K562 (cell line): ENCODE measurements around the gene RYK.
A peak's percentile ranks its signal among the peaks of the same experiment; 100 is the strongest.

Source experiments
- MTA1 ChIP-seq: fragments of 450-650 bp; IDR thresholded peaks from 2 replicates; pipeline ENCODE4 v1.6.1; 2017; ENCODE audit warnings: borderline replicate concordance
- NONO ChIP-seq, 2 experiments: fragments of 200-400 bp in 1 of 2; fragments of 450-650 bp in 1 of 2; formaldehyde crosslinking in 1 of 2; IDR thresholded peaks; 2 replicates each; pipeline ENCODE4 v1.6.1; 2017; ENCODE audit warnings: low read depth in 2 of 2, mild to moderate bottlenecking in 2 of 2, moderate library complexity in 2 of 2, low read length in 1 of 2
- SNRNP70 ChIP-seq: fragments of 200-400 bp; formaldehyde crosslinking; optimal IDR thresholded peaks from 2 replicates; pipeline ENCODE3; 2017; ENCODE audit warnings: low read depth, low read length
- ZNF212 ChIP-seq: fragments of 450-650 bp; formaldehyde crosslinking; IDR thresholded peaks from 2 replicates; pipeline ENCODE4 v1.4.0; 2020; ENCODE audit warnings: mild to moderate bottlenecking
- TF ChIP-seq, protein P1 (sequence below): IDR thresholded peaks from 3 replicates; pipeline ENCODE4 v1.6.1; 2011; ENCODE audit warnings: borderline replicate concordance, mild to moderate bottlenecking, moderate library complexity; ENCODE audit not compliant: insufficient read length; ENCODE audit errors: extremely low read depth
- TF ChIP-seq, protein P2 (sequence below), 3 experiments: IDR thresholded peaks in 2 of 3; conservative IDR thresholded peaks in 1 of 3; 2 replicates each; pipeline ENCODE4 v1.5.1; 2011 to 2012; ENCODE audit warnings: low read length in 3 of 3, mild to moderate bottlenecking in 3 of 3, control low read depth in 2 of 3, improper control_type of control experiment in 1 of 3, inconsistent platforms in 1 of 3, low read depth in 1 of 3, mixed read lengths in 1 of 3, moderate library complexity in 1 of 3; ENCODE audit not compliant: insufficient read depth in 2 of 3

DNA sequence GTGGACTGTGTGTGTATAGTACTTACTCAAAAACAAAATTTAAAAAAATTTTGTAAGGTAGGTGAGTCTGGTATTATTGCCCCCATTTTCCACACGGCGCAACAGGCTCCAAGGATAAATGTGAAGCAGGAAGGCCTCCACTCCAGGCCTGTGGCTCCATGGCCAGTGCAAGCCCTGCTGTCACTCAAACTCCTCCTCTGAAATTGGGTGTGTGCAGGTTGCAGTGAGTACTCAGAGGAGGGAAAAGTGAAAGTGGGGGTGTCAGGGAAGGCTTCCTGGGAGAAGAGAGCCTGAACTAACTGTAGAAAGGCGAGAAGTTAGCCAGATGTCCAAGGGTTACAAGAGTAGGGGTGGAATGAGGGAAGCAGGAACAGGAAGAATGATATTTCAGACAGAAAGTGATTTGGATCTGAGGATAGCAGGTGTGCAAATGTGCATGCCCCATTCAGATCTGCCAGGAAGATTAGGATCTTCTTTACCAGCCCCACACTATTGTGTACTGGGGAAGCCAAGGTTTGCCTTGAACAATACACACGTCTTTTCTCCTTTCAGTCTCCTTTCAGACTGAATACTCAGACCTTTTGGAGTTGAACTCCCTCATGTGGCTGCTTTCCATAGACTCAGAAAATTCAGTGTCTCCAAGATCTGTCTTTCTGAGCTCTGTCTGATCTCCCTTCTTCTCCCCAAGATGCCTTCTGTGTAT lies 48.7 kb upstream of the RYK start:
- TF ChIP-seq NONO (IDR thresholded peaks at IDR 0.05; ENCODE audit: low read depth in 2 of 2, low read length in 1 of 2) (no peak), MTA1 (no peak), SNRNP70 (no peak), ZNF212 (CRISPR knock-in tag) (no peak)
- TF ChIP-seq, protein P1, sequence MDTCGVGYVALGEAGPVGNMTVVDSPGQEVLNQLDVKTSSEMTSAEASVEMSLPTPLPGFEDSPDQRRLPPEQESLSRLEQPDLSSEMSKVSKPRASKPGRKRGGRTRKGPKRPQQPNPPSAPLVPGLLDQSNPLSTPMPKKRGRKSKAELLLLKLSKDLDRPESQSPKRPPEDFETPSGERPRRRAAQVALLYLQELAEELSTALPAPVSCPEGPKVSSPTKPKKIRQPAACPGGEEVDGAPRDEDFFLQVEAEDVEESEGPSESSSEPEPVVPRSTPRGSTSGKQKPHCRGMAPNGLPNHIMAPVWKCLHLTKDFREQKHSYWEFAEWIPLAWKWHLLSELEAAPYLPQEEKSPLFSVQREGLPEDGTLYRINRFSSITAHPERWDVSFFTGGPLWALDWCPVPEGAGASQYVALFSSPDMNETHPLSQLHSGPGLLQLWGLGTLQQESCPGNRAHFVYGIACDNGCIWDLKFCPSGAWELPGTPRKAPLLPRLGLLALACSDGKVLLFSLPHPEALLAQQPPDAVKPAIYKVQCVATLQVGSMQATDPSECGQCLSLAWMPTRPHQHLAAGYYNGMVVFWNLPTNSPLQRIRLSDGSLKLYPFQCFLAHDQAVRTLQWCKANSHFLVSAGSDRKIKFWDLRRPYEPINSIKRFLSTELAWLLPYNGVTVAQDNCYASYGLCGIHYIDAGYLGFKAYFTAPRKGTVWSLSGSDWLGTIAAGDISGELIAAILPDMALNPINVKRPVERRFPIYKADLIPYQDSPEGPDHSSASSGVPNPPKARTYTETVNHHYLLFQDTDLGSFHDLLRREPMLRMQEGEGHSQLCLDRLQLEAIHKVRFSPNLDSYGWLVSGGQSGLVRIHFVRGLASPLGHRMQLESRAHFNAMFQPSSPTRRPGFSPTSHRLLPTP = no peak
- TF ChIP-seq, protein P2, sequence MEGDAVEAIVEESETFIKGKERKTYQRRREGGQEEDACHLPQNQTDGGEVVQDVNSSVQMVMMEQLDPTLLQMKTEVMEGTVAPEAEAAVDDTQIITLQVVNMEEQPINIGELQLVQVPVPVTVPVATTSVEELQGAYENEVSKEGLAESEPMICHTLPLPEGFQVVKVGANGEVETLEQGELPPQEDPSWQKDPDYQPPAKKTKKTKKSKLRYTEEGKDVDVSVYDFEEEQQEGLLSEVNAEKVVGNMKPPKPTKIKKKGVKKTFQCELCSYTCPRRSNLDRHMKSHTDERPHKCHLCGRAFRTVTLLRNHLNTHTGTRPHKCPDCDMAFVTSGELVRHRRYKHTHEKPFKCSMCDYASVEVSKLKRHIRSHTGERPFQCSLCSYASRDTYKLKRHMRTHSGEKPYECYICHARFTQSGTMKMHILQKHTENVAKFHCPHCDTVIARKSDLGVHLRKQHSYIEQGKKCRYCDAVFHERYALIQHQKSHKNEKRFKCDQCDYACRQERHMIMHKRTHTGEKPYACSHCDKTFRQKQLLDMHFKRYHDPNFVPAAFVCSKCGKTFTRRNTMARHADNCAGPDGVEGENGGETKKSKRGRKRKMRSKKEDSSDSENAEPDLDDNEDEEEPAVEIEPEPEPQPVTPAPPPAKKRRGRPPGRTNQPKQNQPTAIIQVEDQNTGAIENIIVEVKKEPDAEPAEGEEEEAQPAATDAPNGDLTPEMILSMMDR (IDR thresholded peaks at IDR 0.05 in 2 of 3, conservative IDR thresholded peaks at IDR 0.05 in 1 of 3; ENCODE audit: insufficient read depth in 2 of 3, low read depth in 1 of 3, low read length in 3 of 3) = peak in 1 of 3 experiments; percentile 35; a peak in 2 of 6 replicates
